ENCODE data around the gene VPS54. TPM values are rescaled to one million over a fixed set of nuclear protein-coding genes. Genes with fewer than 3 reads are reported as not detected.

Gene VPS54
- total RNA-seq, 1 experiment from 2014 or later, result 13.1 TPM

DNA sequence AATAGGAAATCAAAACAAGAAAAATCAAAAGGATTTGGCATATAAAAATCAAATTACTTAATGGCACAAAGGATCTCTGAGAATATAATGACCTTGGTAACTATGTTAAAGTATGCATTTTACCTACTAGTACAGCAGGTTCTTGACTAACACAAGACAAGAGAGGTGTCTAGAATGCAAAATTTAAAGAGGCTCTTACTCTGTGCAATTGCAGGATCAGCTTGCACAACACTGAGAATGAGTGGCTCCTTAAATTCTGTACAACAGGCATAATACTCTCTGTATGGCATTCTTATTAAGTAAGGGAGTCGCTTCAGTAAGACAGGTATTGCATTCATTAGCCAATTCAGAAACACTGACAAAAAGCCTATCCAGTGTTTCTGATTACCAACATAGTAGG lies 104.9 kb downstream of the VPS54 start:
- no peak for TF ChIP-seq CTCF (IDR thresholded peaks at IDR 0.05; ENCODE audit: unreplicated experiment)
- Mint-ChIP-seq H3K36me3 (ENCODE audit: insufficient read depth, unreplicated experiment) (peaks cover 37% of the 10 kb centered on the region), H3K27me3 (ENCODE audit: insufficient read depth, unreplicated experiment) (no peaks in the 10 kb centered on the region), H3K9me3 (ENCODE audit: unreplicated experiment) (no peaks in the 10 kb centered on the region), H3K4me3 (ENCODE audit: unreplicated experiment) (no peak overlapping the region), H3K4me1 (ENCODE audit: insufficient read depth, unreplicated experiment) (no peaks in the 10 kb centered on the region), H3K27ac (ENCODE audit: low read depth, unreplicated experiment) (no peak overlapping the region)
- intact Hi-C loops (cut with micrococcal nuclease), result no loop called here
- DNase-seq (ENCODE audit: unreplicated experiment), result no peak
- ChIA-PET CTCF (no interaction called here), POLR2A (no interaction called here)
- BruUV-seq (replicated peaks), result no TSS peak

- H3K27me3 Mint-ChIP-seq (ENCODE audit: insufficient read depth, unreplicated experiment), result no peaks in the 10 kb centered on the region
- H3K4me1 Mint-ChIP-seq (ENCODE audit: insufficient read depth, unreplicated experiment), result no peaks in the 10 kb centered on the region
- no peak for TF ChIP-seq CTCF (IDR thresholded peaks at IDR 0.05; ENCODE audit: unreplicated experiment)
- DNase-seq (ENCODE audit: unreplicated experiment), result peak; percentile 3
- intact Hi-C loops (cut with micrococcal nuclease), result no loop called here
- H3K27ac Mint-ChIP-seq (ENCODE audit: low read depth, unreplicated experiment), result no peak overlapping the region
- no peaks in the 10 kb centered on the region for H3K9me3 Mint-ChIP-seq (ENCODE audit: unreplicated experiment)
- CTCF ChIA-PET, result no interaction called here
- POLR2A ChIA-PET, result no interaction called here
- BruUV-seq (replicated peaks), result no TSS peak
- peaks cover 59% of the 10 kb centered on the region for H3K36me3 Mint-ChIP-seq (ENCODE audit: insufficient read depth, unreplicated experiment)
- H3K4me3 Mint-ChIP-seq (ENCODE audit: unreplicated experiment), result no peak overlapping the region
These were observed 116.2 kb downstream of the VPS54 start for GRCh38 chr2:63903003-63903402.

DNA sequence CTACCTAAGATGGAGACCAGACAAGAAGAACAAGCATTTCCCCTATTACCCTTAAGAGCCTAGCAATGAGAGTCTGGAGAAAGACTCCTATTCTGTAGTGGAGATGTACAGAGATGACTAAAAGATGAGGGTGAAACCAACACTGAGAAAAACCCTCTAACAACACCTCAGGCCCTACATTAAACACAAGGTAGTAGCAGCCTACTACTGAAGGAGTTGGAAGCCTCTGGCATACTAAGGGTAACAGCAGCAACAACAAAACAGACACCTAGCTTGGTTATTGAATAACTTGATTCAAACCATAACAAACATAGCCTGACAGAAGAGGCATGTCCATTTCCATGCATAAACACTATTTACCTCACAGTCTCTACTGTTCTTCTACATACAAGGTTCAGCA lies 117.1 kb downstream of the VPS54 start:
- no TSS peak for BruUV-seq (replicated peaks)
- Mint-ChIP-seq H3K4me1 (ENCODE audit: insufficient read depth, unreplicated experiment) (no peaks in the 10 kb centered on the region), H3K9me3 (ENCODE audit: unreplicated experiment) (no peaks in the 10 kb centered on the region)

GRCh38 chr2:63899639-63900038 lies 119.6 kb downstream of the VPS54 start:
- ChIA-PET CTCF (interaction anchor here (0.6 to 2.0 kb wide), 5 partner anchors 11 to 877 kb away, joined by 3 to 10 read pairs (median 4); no protein-coding TSS in a partner anchor), POLR2A (interaction anchor here (0.8 to 2.0 kb wide), 5 partner anchors 9 to 311 kb away, joined by 3 to 6 read pairs (median 4); partner anchors contain the start of genes MDH1 and WDPCP)
- BruUV-seq (replicated peaks), result no TSS peak
- Mint-ChIP-seq H3K4me1 (ENCODE audit: insufficient read depth, unreplicated experiment) (no peaks in the 10 kb centered on the region), H3K36me3 (ENCODE audit: insufficient read depth, unreplicated experiment) (peaks cover 85% of the 10 kb centered on the region), H3K4me3 (ENCODE audit: unreplicated experiment) (no peak overlapping the region), H3K27ac (ENCODE audit: low read depth, unreplicated experiment) (no peak overlapping the region), H3K27me3 (ENCODE audit: insufficient read depth, unreplicated experiment) (no peaks in the 10 kb centered on the region), H3K9me3 (ENCODE audit: unreplicated experiment) (no peaks in the 10 kb centered on the region)
- no peak for TF ChIP-seq CTCF (IDR thresholded peaks at IDR 0.05; ENCODE audit: unreplicated experiment)
- no peak for DNase-seq (ENCODE audit: unreplicated experiment)
- intact Hi-C loops (cut with micrococcal nuclease), result no loop called here

More for the DNA sequence above, 117.1 kb downstream of the VPS54 start:
- DNase-seq (ENCODE audit: unreplicated experiment), result no peak
- CTCF ChIA-PET, result no interaction called here
- no peak overlapping the region for H3K27ac Mint-ChIP-seq (ENCODE audit: low read depth, unreplicated experiment)
- H3K27me3 Mint-ChIP-seq (ENCODE audit: insufficient read depth, unreplicated experiment), result no peaks in the 10 kb centered on the region
- POLR2A ChIA-PET, result no interaction called here
- TF ChIP-seq CTCF (IDR thresholded peaks at IDR 0.05; ENCODE audit: unreplicated experiment), result no peak
- H3K36me3 Mint-ChIP-seq (ENCODE audit: insufficient read depth, unreplicated experiment), result peaks cover 64% of the 10 kb centered on the region
- no peak overlapping the region for H3K4me3 Mint-ChIP-seq (ENCODE audit: unreplicated experiment)
- intact Hi-C loops (cut with micrococcal nuclease), result no loop called here

Data from MCF 10A (cell line).